ENCODE measurements around the gene CREB3L4.

- TF ChIP-seq JUNB (IDR thresholded peaks at IDR 0.05) (no peak), CTCF (IDR thresholded peaks at IDR 0.05) (no peak), POLR2A (IDR thresholded peaks at IDR 0.05; ENCODE audit: low read length) (no peak), CEBPB (IDR thresholded peaks at IDR 0.05) (no peak), REST (IDR thresholded peaks at IDR 0.05) (no peak), HOXA7 (CRISPR knock-in tag; IDR thresholded peaks at IDR 0.05) (no peak)
These were observed 22.4 kb upstream of the CREB3L4 start for GRCh38 chr1:153945131-153945794.
